ENCODE results near the gene RAB3D.

GRCh38 chr19:11332822-11333221 is 6.6 kb downstream of the RAB3D start:
- TF ChIP-seq POLR2A (IDR thresholded peaks at IDR 0.05) (no peak), CTCF (IDR thresholded peaks at IDR 0.05) (no peak)

Measured in right lobe of liver (tissue), 4 donors.